Endothelial cell of umbilical vein (primary cell): ENCODE results near the gene TBC1D3L.
"Not testable (repeated sequence)": the region's sequence is repeated elsewhere in the genome, so short reads cannot be mapped to it uniquely, and the experiment has no call there.

Experiments used
- EZH2 ChIP-seq: IDR thresholded peaks from 2 replicates; pipeline ENCODE4 v1.6.1; 2012; ENCODE audit warnings: borderline replicate concordance, low read depth, mild to moderate bottlenecking, moderate library complexity, low read length, inconsistent platforms; ENCODE audit not compliant: severe bottlenecking
- MYC ChIP-seq: IDR thresholded peaks from one replicate; pipeline ENCODE4 v1.6.1; 2011; ENCODE audit warnings: mild to moderate bottlenecking, low read depth, low read length
- TF ChIP-seq, protein P1 (sequence below), 2 donors: IDR thresholded peaks; 1 replicate in 1 of 2; 2 replicates in 1 of 2; pipeline ENCODE4 v1.5.1; 2011; ENCODE audit warnings: low read length in 2 of 2, mild to moderate bottlenecking in 2 of 2, moderate library complexity in 2 of 2, control low read depth in 1 of 2, inconsistent platforms in 1 of 2, low read depth in 1 of 2; ENCODE audit not compliant: insufficient read depth in 1 of 2; ENCODE audit errors: extremely low read depth in 1 of 2

- TF ChIP-seq, protein P1, sequence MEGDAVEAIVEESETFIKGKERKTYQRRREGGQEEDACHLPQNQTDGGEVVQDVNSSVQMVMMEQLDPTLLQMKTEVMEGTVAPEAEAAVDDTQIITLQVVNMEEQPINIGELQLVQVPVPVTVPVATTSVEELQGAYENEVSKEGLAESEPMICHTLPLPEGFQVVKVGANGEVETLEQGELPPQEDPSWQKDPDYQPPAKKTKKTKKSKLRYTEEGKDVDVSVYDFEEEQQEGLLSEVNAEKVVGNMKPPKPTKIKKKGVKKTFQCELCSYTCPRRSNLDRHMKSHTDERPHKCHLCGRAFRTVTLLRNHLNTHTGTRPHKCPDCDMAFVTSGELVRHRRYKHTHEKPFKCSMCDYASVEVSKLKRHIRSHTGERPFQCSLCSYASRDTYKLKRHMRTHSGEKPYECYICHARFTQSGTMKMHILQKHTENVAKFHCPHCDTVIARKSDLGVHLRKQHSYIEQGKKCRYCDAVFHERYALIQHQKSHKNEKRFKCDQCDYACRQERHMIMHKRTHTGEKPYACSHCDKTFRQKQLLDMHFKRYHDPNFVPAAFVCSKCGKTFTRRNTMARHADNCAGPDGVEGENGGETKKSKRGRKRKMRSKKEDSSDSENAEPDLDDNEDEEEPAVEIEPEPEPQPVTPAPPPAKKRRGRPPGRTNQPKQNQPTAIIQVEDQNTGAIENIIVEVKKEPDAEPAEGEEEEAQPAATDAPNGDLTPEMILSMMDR (IDR thresholded peaks at IDR 0.05; ENCODE audit: extremely low read depth in 1 of 2, insufficient read depth in 1 of 2, low read depth in 1 of 2, low read length in 2 of 2), result not testable (repeated sequence)
- TF ChIP-seq EZH2, MYC: not testable (repeated sequence)
These were observed 14.8 kb upstream of the TBC1D3L start, which contains the start of gene TBC1D3D for GRCh38 chr17:38003676-38004075.
